GM12878 (cell line): Measurements from ENCODE around the gene MMP20. TPM values are rescaled to one million over a fixed set of nuclear protein-coding genes. Genes with fewer than 3 reads are reported as not detected.

Experiments used
- CHD2 ChIP-seq: IDR thresholded peaks from 2 replicates; pipeline ENCODE4 v1.6.1; 2011; ENCODE audit warnings: low read depth, low read length, improper control_type of control experiment, borderline replicate concordance
- CTCF ChIP-seq, 3 experiments: IDR thresholded peaks in 2 of 3; conservative IDR thresholded peaks in 1 of 3; 2 replicates each; pipeline ENCODE4 v1.5.1; 2011; ENCODE audit warnings: low read depth in 3 of 3, low read length in 3 of 3, mild to moderate bottlenecking in 3 of 3, control low read depth in 2 of 3, moderate library complexity in 2 of 3, inconsistent platforms in 1 of 3, mixed read lengths in 1 of 3; ENCODE audit not compliant: control insufficient read depth in 2 of 3, insufficient read depth in 1 of 3; ENCODE audit errors: extremely low read depth in 1 of 3
- CUX1 ChIP-seq: IDR thresholded peaks from 2 replicates; pipeline ENCODE4 v1.6.1; 2012; ENCODE audit warnings: improper control_type of control experiment, low read depth, low read length; ENCODE audit not compliant: insufficient replicate concordance
- IKZF2 ChIP-seq, 2 experiments: fragments of 450-650 bp; IDR thresholded peaks; 2 replicates each; pipeline ENCODE4 v1.6.1; 2017; ENCODE audit warnings: mild to moderate bottlenecking in 2 of 2, moderate library complexity in 2 of 2
- KAT2A ChIP-seq: conservative IDR thresholded peaks from 2 replicates; pipeline ENCODE4 v1.6.1; 2011; ENCODE audit warnings: low read depth, low read length; ENCODE audit not compliant: control insufficient read depth
- NR2C2 ChIP-seq: IDR thresholded peaks from 2 replicates; pipeline ENCODE4 v1.6.1; 2011; ENCODE audit warnings: borderline replicate concordance, low read depth; ENCODE audit not compliant: control insufficient read depth, insufficient read length
- NRF1 ChIP-seq: conservative IDR thresholded peaks from 2 replicates; pipeline ENCODE4 v1.6.1; 2011; ENCODE audit warnings: mild to moderate bottlenecking, low read depth, low read length, improper control_type of control experiment
- PBX3 ChIP-seq: IDR thresholded peaks from 2 replicates; pipeline ENCODE4 v1.6.1; 2011; ENCODE audit warnings: mild to moderate bottlenecking, low read depth, low read length, moderate library complexity; ENCODE audit not compliant: insufficient replicate concordance
- SPI1 ChIP-seq: IDR thresholded peaks from 2 replicates; pipeline ENCODE4 v1.6.1; 2011; ENCODE audit warnings: low read depth, mild to moderate bottlenecking, low read length, moderate library complexity, borderline replicate concordance; ENCODE audit not compliant: insufficient read depth
- polyA plus RNA-seq, 11 experiments: library from polyadenylated mRNA; depleted of rRNA in 4 of 11; unstranded in 6 of 11; stranded (reverse) in 5 of 11; fragments of >200 nt; fragmentation: Nextera tagmentation in 4 of 11; fragmentation: Illumina TruSeq in 1 of 11; extraction: Ambion mirVana in 4 of 11; extraction: Trizol in 1 of 11; gene quantifications; 1 replicate in 1 of 11; 2 replicates in 10 of 11; pipeline versions ENCODE4 v1.2.1 to v1.2.3, GENCODE V29; 2011 to 2016; ENCODE audit warnings: inconsistent platforms in 2 of 11, missing spikeins in 2 of 11, low read depth in 1 of 11
- total RNA-seq, 4 experiments: library from RNA; depleted of rRNA in 3 of 4; stranded (reverse); fragments of >200 nt in 3 of 4; fragmentation: Illumina TruSeq in 1 of 4; extraction: Trizol in 1 of 4; gene quantifications; 2 replicates each; pipeline versions ENCODE4 v1.2.1 to v1.2.3, GENCODE V29; 2013 to 2021

MMP20 gene
- total and polyA plus RNA-seq, 10 of the 15 experiments (the other 5 are each of a cell fraction or from before 2014, with no cell fraction given) = 0.10 to 0.57 (median 0.19) TPM; not detected in 2

- no peak for TF ChIP-seq CUX1
- TF ChIP-seq CHD2 = no peak
- TF ChIP-seq NR2C2 = no peak
- TF ChIP-seq PBX3 = no peak
- no peak for TF ChIP-seq CTCF (IDR thresholded peaks at IDR 0.05 in 2 of 3, conservative IDR thresholded peaks at IDR 0.05 in 1 of 3; ENCODE audit: control insufficient read depth in 2 of 3, extremely low read depth in 1 of 3, insufficient read depth in 1 of 3, low read depth in 3 of 3, low read length in 3 of 3)
- TF ChIP-seq NRF1 = no peak
- TF ChIP-seq IKZF2 (IDR thresholded peaks at IDR 0.05) = no peak
- no peak for TF ChIP-seq SPI1
- no peak for TF ChIP-seq KAT2A
Measured at GRCh38 chr11:102661040-102661439, 35.9 kb upstream of the MMP20 start (continued).
